SU-DHL-6 (cell line): Measurements from ENCODE around the gene COPS9.

Experiments
- EZH2phosphoT487 ChIP-seq: fragments of 200-600 bp; sonication (generic), shearing (Covaris generic); conservative IDR thresholded peaks from 2 replicates; pipeline ENCODE4 v1.6.1; 2018; ENCODE audit warnings: mild to moderate bottlenecking, antibody characterized with exemption, low read length, moderate library complexity, mixed read lengths
- TF ChIP-seq, protein P1 (sequence below): fragments of 200-600 bp; sonication (generic); IDR thresholded peaks from one replicate; pipeline ENCODE4 v1.5.1; 2017; ENCODE audit warnings: antibody characterized with exemption, mild to moderate bottlenecking, low read length, moderate library complexity; ENCODE audit not compliant: insufficient read depth, poor library complexity, severe bottlenecking

DNA sequence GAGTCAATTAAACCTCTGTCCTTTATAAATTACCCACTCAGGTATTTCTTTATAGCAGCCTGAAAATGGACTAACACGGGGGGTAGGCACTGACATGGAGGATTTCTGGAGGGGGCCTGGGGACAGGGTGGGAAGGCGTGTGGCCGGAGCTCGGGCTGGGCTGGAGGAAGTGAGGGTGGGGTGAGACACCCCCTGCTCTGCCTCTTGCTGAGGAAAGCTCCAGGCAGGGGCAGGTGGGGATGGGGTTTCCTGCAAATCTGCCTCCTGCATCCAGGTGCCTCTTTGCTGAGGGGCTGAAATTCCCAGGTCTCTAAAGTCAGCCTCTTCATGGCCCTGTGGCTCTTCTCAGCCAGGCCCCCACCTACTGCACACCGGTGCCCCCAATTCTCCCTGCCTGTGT lies 30.1 kb upstream of the COPS9 start:
- TF ChIP-seq, protein P1, sequence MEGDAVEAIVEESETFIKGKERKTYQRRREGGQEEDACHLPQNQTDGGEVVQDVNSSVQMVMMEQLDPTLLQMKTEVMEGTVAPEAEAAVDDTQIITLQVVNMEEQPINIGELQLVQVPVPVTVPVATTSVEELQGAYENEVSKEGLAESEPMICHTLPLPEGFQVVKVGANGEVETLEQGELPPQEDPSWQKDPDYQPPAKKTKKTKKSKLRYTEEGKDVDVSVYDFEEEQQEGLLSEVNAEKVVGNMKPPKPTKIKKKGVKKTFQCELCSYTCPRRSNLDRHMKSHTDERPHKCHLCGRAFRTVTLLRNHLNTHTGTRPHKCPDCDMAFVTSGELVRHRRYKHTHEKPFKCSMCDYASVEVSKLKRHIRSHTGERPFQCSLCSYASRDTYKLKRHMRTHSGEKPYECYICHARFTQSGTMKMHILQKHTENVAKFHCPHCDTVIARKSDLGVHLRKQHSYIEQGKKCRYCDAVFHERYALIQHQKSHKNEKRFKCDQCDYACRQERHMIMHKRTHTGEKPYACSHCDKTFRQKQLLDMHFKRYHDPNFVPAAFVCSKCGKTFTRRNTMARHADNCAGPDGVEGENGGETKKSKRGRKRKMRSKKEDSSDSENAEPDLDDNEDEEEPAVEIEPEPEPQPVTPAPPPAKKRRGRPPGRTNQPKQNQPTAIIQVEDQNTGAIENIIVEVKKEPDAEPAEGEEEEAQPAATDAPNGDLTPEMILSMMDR, result no peak
- no peak for TF ChIP-seq EZH2phosphoT487
